NCI-H69 (cell line): ENCODE data around the gene HIGD1C.
A peak's percentile ranks its signal among the peaks of the same experiment; 100 is the strongest.
"Not testable (repeated sequence)": the region's sequence is repeated elsewhere in the genome, so short reads cannot be mapped to it uniquely, and the experiment has no call there.

Experiments used
- DNase-seq: peaks from one replicate; lab custom pipeline; 2025; lab: John Stamatoyannopoulos, UW

The HIGD1C gene

GRCh38 chr12:50952510-50952909 is at the start of gene HIGD1C:
Gene HIGD1C, plus strand, starts transcription at chr12:50952544. Its CDS starts 1,455 bp downstream, at chr12:50953999.
- no peak for DNase-seq

DNA sequence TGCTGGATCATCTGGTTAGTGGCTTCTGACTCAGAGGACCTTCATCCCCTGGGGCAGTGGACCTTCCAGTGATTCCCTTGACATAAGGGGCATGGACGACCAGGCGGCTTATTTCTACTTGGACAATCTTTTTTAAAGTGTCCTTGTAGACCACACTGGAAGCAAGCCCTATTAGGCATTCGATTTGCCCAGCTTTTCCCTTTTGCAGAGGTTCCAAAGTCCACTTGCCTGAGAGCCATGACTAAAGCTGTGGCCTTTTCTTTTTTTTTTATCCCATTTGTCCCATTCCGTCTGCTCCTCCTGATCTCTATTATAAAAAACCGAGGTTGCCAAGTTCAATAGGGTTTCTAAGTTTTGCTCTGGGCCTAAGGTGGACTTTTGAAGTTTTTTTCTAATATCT is 43.9 kb upstream of the HIGD1C start:
- DNase-seq, result not testable (repeated sequence)

- DNase-seq, result not testable (repeated sequence)
Observed at GRCh38 chr12:50912361-50912760, 40.0 kb upstream of the HIGD1C start.

DNA sequence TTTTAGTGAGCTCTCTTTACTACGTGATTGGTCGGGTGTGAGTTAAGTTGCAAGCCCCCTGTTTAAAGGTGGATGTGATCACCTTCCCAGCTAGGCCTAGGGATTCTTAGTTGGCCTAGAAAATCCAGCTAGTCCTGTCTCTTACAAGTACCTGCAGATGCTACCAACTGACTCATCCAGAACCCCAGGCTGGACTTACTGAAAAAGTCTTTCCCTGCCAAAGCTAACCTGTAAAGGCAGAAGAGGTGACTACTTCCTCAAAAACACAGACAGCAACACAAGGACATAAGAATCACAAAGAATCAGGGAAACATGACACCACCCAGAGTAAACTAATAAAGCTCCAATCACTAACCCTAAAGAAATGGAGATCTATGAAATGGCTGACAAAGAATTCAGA is 39.1 kb upstream of the HIGD1C start:
- no peak for DNase-seq

DNA sequence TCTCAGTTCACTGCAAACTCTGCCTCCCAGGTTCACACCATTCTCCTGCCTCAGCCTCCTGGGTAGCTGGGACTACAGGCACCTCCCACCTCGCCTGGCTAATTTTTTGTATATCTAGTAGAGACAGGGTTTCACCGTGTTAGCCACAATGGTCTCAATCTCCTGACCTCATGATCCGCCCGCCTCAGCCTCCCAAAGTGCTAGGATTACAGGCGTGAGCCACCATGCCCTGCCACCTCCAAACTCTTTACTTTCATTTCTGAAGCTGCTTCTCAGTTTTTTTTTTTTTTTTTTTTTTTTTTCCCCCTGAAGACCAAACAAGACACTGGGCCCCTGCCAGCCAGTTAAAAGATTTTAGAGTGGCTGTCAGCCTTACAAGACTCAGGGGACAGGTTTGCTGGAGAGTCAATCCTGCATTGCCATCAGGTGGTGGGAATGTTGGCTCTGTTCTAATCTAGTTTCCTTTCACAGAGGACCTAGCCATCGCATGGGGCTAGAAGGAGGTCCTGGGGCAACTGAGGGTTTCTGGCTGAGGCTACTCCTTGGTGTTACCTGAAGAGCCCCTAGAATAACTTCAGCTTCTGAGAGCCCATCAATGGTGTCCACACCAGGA is 37.4 kb upstream of the HIGD1C start:
- DNase-seq, result no peak

DNA sequence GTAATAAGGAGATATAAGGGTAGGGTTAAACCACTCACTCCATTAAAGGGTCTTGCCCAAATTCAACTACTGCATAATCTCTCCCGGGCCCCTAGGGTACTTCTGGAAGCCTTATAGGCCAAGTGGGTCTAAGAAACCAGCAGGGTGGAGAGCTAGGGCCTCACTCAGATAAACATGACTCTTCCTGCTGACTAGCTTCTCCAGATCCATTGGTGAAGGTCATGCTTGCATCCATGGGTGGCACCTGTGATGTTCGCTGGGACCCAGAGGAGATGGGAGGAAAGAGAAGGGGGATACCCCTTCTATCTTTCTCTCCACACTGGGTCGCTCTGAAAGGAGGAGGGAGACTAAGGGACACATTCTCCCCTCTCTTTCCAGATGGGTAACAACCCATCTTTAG is 36.1 kb upstream of the HIGD1C start:
- DNase-seq, result peak; percentile 23

GRCh38 chr12:50918584-50919316 is 33.6 kb upstream of the HIGD1C start:
- no peak for DNase-seq

GRCh38 chr12:50922820-50923219 is 29.5 kb upstream of the HIGD1C start:
- no peak for DNase-seq

DNA sequence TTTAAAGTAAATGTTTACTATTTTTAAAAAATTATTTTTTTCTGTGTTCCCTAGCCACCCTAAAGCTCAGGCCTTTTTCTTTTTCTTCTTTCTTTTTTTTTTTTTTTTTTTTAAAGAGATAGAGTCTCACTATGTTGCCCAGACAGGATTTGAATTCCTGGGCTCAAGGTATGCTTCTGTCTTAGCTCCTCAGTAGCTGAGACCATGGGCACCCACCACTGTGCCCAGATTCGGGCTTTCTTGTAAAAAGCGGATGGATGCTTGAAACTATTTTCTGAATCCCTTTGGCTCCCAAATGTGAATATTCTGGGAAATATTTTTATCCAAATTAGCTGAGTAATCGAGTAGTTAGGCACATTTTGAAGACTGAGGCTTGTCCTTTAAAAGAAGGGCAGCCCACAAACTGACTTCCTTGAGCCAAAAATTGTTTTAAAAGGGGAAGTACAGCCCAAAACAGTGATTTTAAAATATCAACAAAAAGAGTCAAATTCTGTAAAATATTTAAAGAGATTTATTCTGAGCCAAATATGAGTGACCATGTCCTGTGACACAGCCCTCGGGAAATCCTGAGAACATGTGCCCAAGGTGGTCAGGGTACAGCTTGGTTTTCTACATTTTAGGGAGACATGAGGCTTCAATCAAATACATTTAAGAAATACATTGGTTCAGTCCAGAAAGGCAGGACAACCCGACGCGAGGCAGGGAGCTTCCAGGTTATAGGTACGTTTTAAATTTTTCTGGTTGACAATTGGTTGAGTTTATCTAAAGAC is 28.8 kb upstream of the HIGD1C start:
- DNase-seq, result no peak

GRCh38 chr12:50924131-50924438 is 28.3 kb upstream of the HIGD1C start:
- peak; percentile 76 for DNase-seq

- DNase-seq, result peak; percentile 97
Observed at GRCh38 chr12:50924439-50925341, 27.7 kb upstream of the HIGD1C start.

DNA sequence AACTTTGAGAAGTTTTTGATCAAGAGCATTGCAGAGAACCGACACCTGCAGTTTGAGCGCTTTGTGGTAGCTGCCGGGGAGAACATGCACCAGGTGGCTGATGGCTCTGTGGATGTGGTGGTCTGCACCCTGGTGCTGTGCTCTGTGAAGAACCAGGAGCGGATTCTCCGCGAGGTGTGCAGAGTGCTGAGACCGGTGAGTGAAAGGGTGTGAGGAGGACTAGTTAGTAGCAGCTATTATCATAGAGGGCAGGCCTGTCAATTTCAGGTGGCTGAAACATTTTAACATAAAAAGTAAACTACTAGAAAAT is 27.0 kb upstream of the HIGD1C start:
- DNase-seq, result peak; percentile 74

GRCh38 chr12:50925920-50926319 is 26.4 kb upstream of the HIGD1C start:
- DNase-seq, result no peak

- DNase-seq, result peak; percentile 39
Observed at GRCh38 chr12:50926415-50926814, 25.9 kb upstream of the HIGD1C start.

DNA sequence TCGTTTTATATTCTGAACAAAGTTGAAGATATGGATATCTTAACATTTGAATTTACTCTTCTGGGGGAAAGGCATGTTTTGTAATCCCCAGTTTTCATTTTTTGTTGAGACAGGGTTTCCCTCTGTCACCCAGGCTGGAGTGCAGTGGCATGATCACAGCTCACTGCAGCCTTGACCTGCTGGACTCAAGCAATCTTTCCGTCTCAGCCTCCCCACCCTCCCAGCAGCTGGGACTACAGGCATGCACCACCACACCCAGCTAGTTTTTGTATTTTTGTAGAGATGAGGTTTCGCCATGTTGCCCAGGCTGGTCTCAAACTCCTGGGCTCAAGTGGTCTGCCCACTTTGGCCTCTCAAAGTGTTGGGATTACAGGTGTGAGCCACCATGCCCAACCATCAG is 25.4 kb upstream of the HIGD1C start:
- peak; percentile 17 for DNase-seq

DNA sequence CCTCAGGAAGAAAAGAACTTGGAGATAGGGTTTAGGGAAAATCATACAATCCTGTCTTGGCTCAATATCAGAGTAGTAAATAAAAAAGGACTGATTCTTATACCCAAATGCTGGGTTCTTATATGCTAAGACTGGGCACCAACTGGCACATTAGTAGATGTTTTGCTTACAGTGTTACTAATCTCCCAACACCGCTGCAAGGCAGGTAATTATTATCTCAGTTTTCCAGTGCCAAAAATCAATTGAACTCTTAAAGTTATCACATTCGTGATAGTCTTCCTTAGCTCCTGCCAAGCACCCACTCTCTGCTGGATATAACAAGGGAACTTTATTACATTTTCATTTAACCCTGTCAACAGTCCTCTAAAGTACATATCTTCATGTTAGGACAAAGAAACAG is 25.0 kb upstream of the HIGD1C start:
- DNase-seq, result no peak

DNA sequence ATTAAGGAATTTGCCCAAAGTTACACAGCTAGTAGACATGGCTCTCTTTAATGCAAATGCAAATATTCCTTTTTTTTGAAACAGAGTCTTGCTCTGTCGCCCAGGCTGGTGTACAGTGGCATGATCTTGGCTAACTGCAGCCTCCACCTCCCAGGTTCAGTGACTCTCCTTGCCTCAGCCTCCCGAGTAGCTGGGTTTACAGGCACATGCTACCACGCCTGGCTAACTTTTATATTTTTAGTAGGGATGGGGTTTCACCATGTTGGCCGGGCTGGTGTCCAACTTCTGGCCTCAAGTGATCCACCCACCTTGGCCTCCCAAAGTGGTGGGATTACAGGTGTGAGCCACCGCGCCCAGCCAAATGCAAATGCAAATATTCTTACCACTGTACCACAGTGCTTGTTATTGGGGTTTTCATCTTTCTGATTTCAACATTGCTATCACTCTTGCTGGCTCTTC is 24.5 kb upstream of the HIGD1C start:
- no peak for DNase-seq

DNA sequence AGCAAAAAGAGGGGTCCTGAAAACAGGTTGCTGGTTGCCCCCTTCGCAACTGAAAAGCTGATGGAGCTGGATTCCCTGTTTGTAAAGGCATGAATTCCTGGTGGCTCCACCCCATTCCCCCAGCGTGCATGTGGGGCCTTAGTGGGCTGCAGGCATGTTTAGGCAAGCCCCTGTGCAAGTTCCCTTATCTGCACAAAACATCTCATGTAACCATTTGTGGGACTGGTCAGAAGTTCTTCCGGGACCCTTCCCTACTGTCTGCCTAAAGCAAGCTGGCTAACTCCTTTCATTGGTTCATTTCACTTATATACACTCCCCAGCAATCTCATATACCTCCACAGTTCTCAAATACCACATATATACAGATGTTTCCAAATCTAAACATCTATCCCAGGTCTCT is 24.0 kb upstream of the HIGD1C start:
- DNase-seq, result no peak

DNA sequence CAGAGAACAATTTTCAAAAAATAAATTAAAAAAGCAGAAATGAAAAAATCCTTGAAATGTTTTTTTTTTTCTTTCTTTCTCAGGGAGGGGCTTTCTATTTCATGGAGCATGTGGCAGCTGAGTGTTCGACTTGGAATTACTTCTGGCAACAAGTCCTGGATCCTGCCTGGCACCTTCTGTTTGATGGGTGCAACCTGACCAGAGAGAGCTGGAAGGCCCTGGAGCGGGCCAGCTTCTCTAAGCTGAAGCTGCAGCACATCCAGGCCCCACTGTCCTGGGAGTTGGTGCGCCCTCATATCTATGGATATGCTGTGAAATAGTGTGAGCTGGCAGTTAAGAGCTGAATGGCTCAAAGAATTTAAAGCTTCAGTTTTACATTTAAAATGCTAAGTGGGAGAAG is 22.5 kb upstream of the HIGD1C start:
- DNase-seq, result no peak

GRCh38 chr12:50930477-50930876 is 21.9 kb upstream of the HIGD1C start:
- not testable (repeated sequence) for DNase-seq

DNA sequence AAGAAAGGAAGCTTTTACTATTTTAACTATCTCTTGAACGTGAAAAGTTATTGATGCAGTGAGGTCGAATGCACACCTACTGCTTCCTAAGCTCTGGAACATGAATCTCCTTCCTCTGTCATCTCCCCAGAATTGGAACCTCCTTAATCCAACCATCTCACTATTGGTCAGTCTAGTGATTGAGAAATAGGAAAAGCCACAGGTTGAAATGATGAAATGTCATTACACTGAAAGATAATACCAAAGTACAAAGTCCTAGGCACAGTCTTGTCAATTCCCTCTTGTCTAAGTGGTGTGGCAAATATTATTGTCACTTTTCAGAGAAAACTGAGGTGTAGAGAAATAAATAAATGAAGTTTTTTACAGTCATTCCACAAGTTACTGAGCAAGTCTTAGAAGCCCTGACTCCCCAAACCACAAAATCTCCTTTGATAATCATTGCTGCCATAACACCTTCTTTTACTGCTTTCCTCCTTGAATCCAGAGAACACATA is 19.5 kb upstream of the HIGD1C start:
- no peak for DNase-seq
